Activated CD8-positive, alpha-beta memory T cell treated with anti-CD3 and anti-CD28 coated beads, Interleukin-2, amount 10 ng/mL, durations not matched to agents 7 days and 5 days (primary cell): ENCODE data around the gene DNAH10. TPM values are rescaled to one million over a fixed set of nuclear protein-coding genes. Genes with fewer than 3 reads are reported as not detected.

Experiments
- ATAC-seq: fragments of 150-1000 bp; cut with Tn5 transposase; one replicate; pipeline ENCODE4 v1.10.0; 2021; ENCODE audit warnings: moderate library complexity
- CTCF ChIA-PET: fragments of 350-600 bp; sonication (Branson Sonifier 250); formaldehyde crosslinking; loops from one replicate; lab custom pipeline; 2021; ENCODE audit warnings: antibody characterized with exemption; lab: Charles Lee
- DNase-seq: peaks from one replicate; pipeline ENCODE4 v3.0.0-alpha.2; 2020
- H3K27ac Mint-ChIP-seq: one replicate; pipeline ENCODE4 v1.8.0; 2021; ENCODE audit warnings: mild to moderate bottlenecking, mixed read lengths
- H3K27me3 Mint-ChIP-seq: one replicate; pipeline ENCODE4 v1.8.0; 2021; ENCODE audit warnings: mixed read lengths
- H3K36me3 Mint-ChIP-seq: one replicate; pipeline ENCODE4 v1.8.0; 2021; ENCODE audit warnings: mild to moderate bottlenecking, mixed read lengths
- H3K4me1 Mint-ChIP-seq: one replicate; pipeline ENCODE4 v1.8.0; 2021; ENCODE audit warnings: mixed read lengths
- H3K4me3 Mint-ChIP-seq: one replicate; pipeline ENCODE4 v1.8.0; 2021; ENCODE audit warnings: mild to moderate bottlenecking, moderate library complexity, mixed read lengths
- H3K9me3 Mint-ChIP-seq: one replicate; pipeline ENCODE4 v1.8.0; 2022; ENCODE audit warnings: low read depth, mixed read lengths
- total RNA-seq, 2 experiments: library from RNA; stranded (reverse); gene quantifications; one replicate each; pipeline ENCODE4 v1.2.3, GENCODE V29; 2021

Gene DNAH10
- total RNA-seq, 2 experiments from 2014 or later, result 0.05 to 0.76 TPM

GRCh38 chr12:123891011-123891410, 128.9 kb downstream of the DNAH10 start:
- ATAC-seq (no peak), DNase-seq (no peak)
- Mint-ChIP-seq H3K4me3 (no peak overlapping the region), H3K27ac (no peak overlapping the region), H3K4me1 (no peaks in the 10 kb centered on the region), H3K27me3 (peaks cover 17% of the 10 kb centered on the region), H3K36me3 (no peaks in the 10 kb centered on the region), H3K9me3 (no peaks in the 10 kb centered on the region)
- CTCF ChIA-PET, result no interaction called here

GRCh38 chr12:123891516-123892179, 129.5 kb downstream of the DNAH10 start:
- peaks cover 12% of the 10 kb centered on the region for H3K27me3 Mint-ChIP-seq
- H3K36me3 Mint-ChIP-seq, result no peaks in the 10 kb centered on the region
- DNase-seq, result no peak
- H3K4me3 Mint-ChIP-seq, result no peak overlapping the region
- no peaks in the 10 kb centered on the region for H3K9me3 Mint-ChIP-seq
- CTCF ChIA-PET, result no interaction called here
- H3K27ac Mint-ChIP-seq, result no peak overlapping the region
- ATAC-seq, result no peak
- H3K4me1 Mint-ChIP-seq, result no peaks in the 10 kb centered on the region

- no peaks in the 10 kb centered on the region for H3K9me3 Mint-ChIP-seq
- CTCF ChIA-PET, result no interaction called here
- ATAC-seq (no peak), DNase-seq (no peak)
- H3K27ac Mint-ChIP-seq, result no peak overlapping the region
- peaks cover 14% of the 10 kb centered on the region for H3K27me3 Mint-ChIP-seq
- no peak overlapping the region for H3K4me3 Mint-ChIP-seq
- H3K36me3 Mint-ChIP-seq, result no peaks in the 10 kb centered on the region
- no peaks in the 10 kb centered on the region for H3K4me1 Mint-ChIP-seq
These were observed 130.1 kb downstream of the DNAH10 start for GRCh38 chr12:123892180-123892559.

- no peaks in the 10 kb centered on the region for H3K9me3 Mint-ChIP-seq
- H3K36me3 Mint-ChIP-seq, result no peaks in the 10 kb centered on the region
- peaks cover 16% of the 10 kb centered on the region for H3K27me3 Mint-ChIP-seq
- H3K4me1 Mint-ChIP-seq, result no peaks in the 10 kb centered on the region
- DNase-seq (no peak), ATAC-seq (no peak)
- CTCF ChIA-PET, result interaction anchor here (0.5 kb wide), 1 partner anchor 405 kb away, joined by 3 read pairs; no protein-coding TSS in a partner anchor
- no peak overlapping the region for H3K4me3 Mint-ChIP-seq
- no peak overlapping the region for H3K27ac Mint-ChIP-seq
These were observed 130.8 kb downstream of the DNAH10 start for GRCh38 chr12:123892853-123893252.

GRCh38 chr12:123893276-123893675, 131.2 kb downstream of the DNAH10 start:
- CTCF ChIA-PET, result interaction anchor here (0.5 kb wide), 1 partner anchor 405 kb away, joined by 3 read pairs; no protein-coding TSS in a partner anchor
- no peak overlapping the region for H3K4me3 Mint-ChIP-seq

GRCh38 chr12:123894823-123895345, 132.8 kb downstream of the DNAH10 start:
- CTCF ChIA-PET, result no interaction called here
- Mint-ChIP-seq H3K36me3 (no peaks in the 10 kb centered on the region), H3K4me3 (no peak overlapping the region), H3K4me1 (no peaks in the 10 kb centered on the region), H3K27me3 (peaks cover 15% of the 10 kb centered on the region), H3K27ac (no peak overlapping the region), H3K9me3 (no peaks in the 10 kb centered on the region)
- no peak for DNase-seq
- no peak for ATAC-seq

More at GRCh38 chr12:123893276-123893675, 131.2 kb downstream of the DNAH10 start:
- no peaks in the 10 kb centered on the region for H3K4me1 Mint-ChIP-seq
- peaks cover 16% of the 10 kb centered on the region for H3K27me3 Mint-ChIP-seq
- H3K36me3 Mint-ChIP-seq, result no peaks in the 10 kb centered on the region
- H3K27ac Mint-ChIP-seq, result no peak overlapping the region
- ATAC-seq (no peak), DNase-seq (no peak)
- H3K9me3 Mint-ChIP-seq, result no peaks in the 10 kb centered on the region

- CTCF ChIA-PET, result interaction anchor here (0.7 to 1.5 kb wide), 2 partner anchors 10 to 74 kb away, joined by 3 to 4 read pairs; no protein-coding TSS in a partner anchor
- no peak overlapping the region for H3K4me3 Mint-ChIP-seq
- H3K9me3 Mint-ChIP-seq, result no peaks in the 10 kb centered on the region
- ATAC-seq (no peak), DNase-seq (no peak)
- peaks cover 12% of the 10 kb centered on the region for H3K27me3 Mint-ChIP-seq
- no peaks in the 10 kb centered on the region for H3K36me3 Mint-ChIP-seq
- no peak overlapping the region for H3K27ac Mint-ChIP-seq
- H3K4me1 Mint-ChIP-seq, result no peaks in the 10 kb centered on the region
These were observed 133.3 kb downstream of the DNAH10 start for GRCh38 chr12:123895451-123895850.

- Mint-ChIP-seq H3K4me3 (no peak overlapping the region), H3K27ac (no peak overlapping the region), H3K4me1 (peaks cover 5% of the 10 kb centered on the region), H3K36me3 (no peaks in the 10 kb centered on the region), H3K9me3 (no peaks in the 10 kb centered on the region), H3K27me3 (peaks cover 10% of the 10 kb centered on the region)
- DNase-seq (no peak), ATAC-seq (no peak)
- CTCF ChIA-PET, result interaction anchor here (1.5 kb wide), 1 partner anchor 9 kb away, joined by 4 read pairs; no protein-coding TSS in a partner anchor
These were observed 134.7 kb downstream of the DNAH10 start for GRCh38 chr12:123896767-123897166.

- Mint-ChIP-seq H3K27me3 (peaks cover 10% of the 10 kb centered on the region), H3K4me3 (no peak overlapping the region), H3K27ac (no peak overlapping the region), H3K36me3 (no peaks in the 10 kb centered on the region), H3K9me3 (no peaks in the 10 kb centered on the region), H3K4me1 (peaks cover 5% of the 10 kb centered on the region)
- DNase-seq (no peak), ATAC-seq (no peak)
- CTCF ChIA-PET, result no interaction called here
These were observed 135.1 kb downstream of the DNAH10 start for GRCh38 chr12:123897221-123897620.

GRCh38 chr12:123898673-123899072, 136.6 kb downstream of the DNAH10 start:
- Mint-ChIP-seq H3K27me3 (peaks cover 10% of the 10 kb centered on the region), H3K4me1 (peaks cover 5% of the 10 kb centered on the region), H3K27ac (no peak overlapping the region), H3K36me3 (no peaks in the 10 kb centered on the region), H3K4me3 (no peak overlapping the region), H3K9me3 (no peaks in the 10 kb centered on the region)
- ATAC-seq, result no peak
- no peak for DNase-seq
- CTCF ChIA-PET, result no interaction called here

- Mint-ChIP-seq H3K27ac (no peak overlapping the region), H3K4me3 (no peak overlapping the region), H3K9me3 (no peaks in the 10 kb centered on the region), H3K4me1 (peaks cover 5% of the 10 kb centered on the region), H3K27me3 (peaks cover 10% of the 10 kb centered on the region), H3K36me3 (no peaks in the 10 kb centered on the region)
- no peak for DNase-seq
- ATAC-seq, result no peak
- CTCF ChIA-PET, result no interaction called here
These were observed 137.3 kb downstream of the DNAH10 start for GRCh38 chr12:123899368-123899767.

- no peak for DNase-seq
- H3K27ac Mint-ChIP-seq, result no peak overlapping the region
These were observed 138.8 kb downstream of the DNAH10 start for GRCh38 chr12:123900871-123901376.

GRCh38 chr12:123902821-123903220, 140.7 kb downstream of the DNAH10 start:
- ATAC-seq, result no peak
- H3K4me1 Mint-ChIP-seq, result peaks cover 7% of the 10 kb centered on the region

More at GRCh38 chr12:123900871-123901376, 138.8 kb downstream of the DNAH10 start:
- no peaks in the 10 kb centered on the region for H3K36me3 Mint-ChIP-seq
- peaks cover 8% of the 10 kb centered on the region for H3K27me3 Mint-ChIP-seq
- ATAC-seq, result peak; percentile 27
- CTCF ChIA-PET, result interaction anchor here (0.7 to 1.3 kb wide), 2 partner anchors 9 to 84 kb away, joined by 3 read pairs; no protein-coding TSS in a partner anchor
- peaks cover 7% of the 10 kb centered on the region for H3K4me1 Mint-ChIP-seq
- H3K4me3 Mint-ChIP-seq, result no peak overlapping the region
- no peaks in the 10 kb centered on the region for H3K9me3 Mint-ChIP-seq

More at GRCh38 chr12:123902821-123903220, 140.7 kb downstream of the DNAH10 start:
- Mint-ChIP-seq H3K27me3 (peaks cover 4% of the 10 kb centered on the region), H3K36me3 (no peaks in the 10 kb centered on the region), H3K4me3 (no peak overlapping the region), H3K9me3 (no peaks in the 10 kb centered on the region), H3K27ac (no peak overlapping the region)
- CTCF ChIA-PET, result interaction anchor here (1.3 to 3.7 kb wide), 3 partner anchors 75 to 130 kb away, joined by 3 to 56 read pairs (median 21); no protein-coding TSS in a partner anchor
- DNase-seq, result no peak
